Measurements from ENCODE around the gene CARD6.
"Not testable (repeated sequence)": the region's sequence is repeated elsewhere in the genome, so short reads cannot be mapped to it uniquely, and the experiment has no call there.

Gene CARD6

GRCh38 chr5:40841068-40841805 lies at the start of gene CARD6:
TSS of gene CARD6 (plus strand) at chr5:40841367. CDS start at chr5:40841383, 16 bp downstream.
- TF ChIP-seq PKNOX1 (IDR thresholded peaks at IDR 0.05) (no peak), ELF4 (IDR thresholded peaks at IDR 0.05) (no peak), TARDBP (IDR thresholded peaks at IDR 0.05) (no peak), FOXK2 (IDR thresholded peaks at IDR 0.05) (no peak), NFRKB (IDR thresholded peaks at IDR 0.05) (no peak), FOXM1 (IDR thresholded peaks at IDR 0.05; ENCODE audit: borderline replicate concordance) (no peak), HDGF (IDR thresholded peaks at IDR 0.05; ENCODE audit: borderline replicate concordance) (no peak), ZNF384 (IDR thresholded peaks at IDR 0.05) (no peak), LEF1 (IDR thresholded peaks at IDR 0.05; ENCODE audit: borderline replicate concordance) (no peak), CTBP1 (IDR thresholded peaks at IDR 0.05; ENCODE audit: borderline replicate concordance) (no peak), SUZ12 (IDR thresholded peaks at IDR 0.05) (no peak), L3MBTL2 (conservative IDR thresholded peaks at IDR 0.05) (no peak), BHLHE40 (IDR thresholded peaks at IDR 0.05; ENCODE audit: borderline replicate concordance) (no peak), ARNT (IDR thresholded peaks at IDR 0.05) (no peak), FOXA1 (IDR thresholded peaks at IDR 0.05) (no peak), SP1 (IDR thresholded peaks at IDR 0.05) (no peak)
- DNase-seq (ENCODE audit: extremely low spot score): no peak
- ChIA-PET CTCF (interaction anchor here (0.7 to 1.5 kb wide), 2 partner anchors 11 to 38 kb away, joined by 3 read pairs; no protein-coding TSS in a partner anchor), POLR2A (interaction anchor here (1.0 kb wide), 2 partner anchors 9 to 12 kb away, joined by 3 to 4 read pairs; no protein-coding TSS in a partner anchor)

GRCh38 chr5:40791715-40792139 lies 49.4 kb upstream of the CARD6 start:
- ChIA-PET CTCF (no interaction called here), POLR2A (interaction anchor here (1.3 kb wide), 1 partner anchor 18 kb away, joined by 3 read pairs; no protein-coding TSS in a partner anchor)
- DNase-seq (ENCODE audit: extremely low spot score): no peak
- TF ChIP-seq L3MBTL2 (conservative IDR thresholded peaks at IDR 0.05): no peak

GRCh38 chr5:40792691-40793090 lies 48.5 kb upstream of the CARD6 start:
- POLR2A ChIA-PET: not testable (repeated sequence)

GRCh38 chr5:40794340-40794739 lies 46.8 kb upstream of the CARD6 start:
- POLR2A ChIA-PET; DNase-seq (ENCODE audit: extremely low spot score); CTCF ChIA-PET: not testable (repeated sequence)

More at GRCh38 chr5:40792691-40793090, 48.5 kb upstream of the CARD6 start:
- CTCF ChIA-PET: interaction anchor here (0.5 kb wide), 1 partner anchor 1369 kb away, joined by 3 read pairs; no protein-coding TSS in a partner anchor
- DNase-seq (ENCODE audit: extremely low spot score): not testable (repeated sequence)

GRCh38 chr5:40794877-40795276 lies 46.3 kb upstream of the CARD6 start:
- DNase-seq (ENCODE audit: extremely low spot score); CTCF ChIA-PET; POLR2A ChIA-PET: not testable (repeated sequence)

GRCh38 chr5:40796487-40796889 lies 44.7 kb upstream of the CARD6 start:
- no peak for DNase-seq (ENCODE audit: extremely low spot score)
- TF ChIP-seq FOXA1 (IDR thresholded peaks at IDR 0.05) (no peak), BHLHE40 (IDR thresholded peaks at IDR 0.05; ENCODE audit: borderline replicate concordance) (no peak), SUZ12 (IDR thresholded peaks at IDR 0.05) (no peak), FOXM1 (IDR thresholded peaks at IDR 0.05; ENCODE audit: borderline replicate concordance) (no peak), ZNF384 (IDR thresholded peaks at IDR 0.05) (no peak), NFRKB (IDR thresholded peaks at IDR 0.05) (no peak), TARDBP (IDR thresholded peaks at IDR 0.05) (no peak), CTBP1 (IDR thresholded peaks at IDR 0.05; ENCODE audit: borderline replicate concordance) (no peak), PKNOX1 (IDR thresholded peaks at IDR 0.05) (no peak), FOXK2 (IDR thresholded peaks at IDR 0.05) (no peak), SP1 (IDR thresholded peaks at IDR 0.05) (no peak), HDGF (IDR thresholded peaks at IDR 0.05; ENCODE audit: borderline replicate concordance) (no peak), ELF4 (IDR thresholded peaks at IDR 0.05) (no peak)
- CTCF ChIA-PET: no interaction called here
- POLR2A ChIA-PET: no interaction called here

- DNase-seq (ENCODE audit: extremely low spot score): peak; percentile 66
- ChIA-PET POLR2A (interaction anchor here (0.6 to 1.5 kb wide), 3 partner anchors 13 to 38 kb away, joined by 3 to 6 read pairs (median 4); partner anchors contain the start of gene RPL37), CTCF (interaction anchor here (0.7 kb wide), 2 partner anchors 118 to 828 kb away, joined by 5 read pairs; no protein-coding TSS in a partner anchor)
- no peak for TF ChIP-seq FOXM1 (IDR thresholded peaks at IDR 0.05; ENCODE audit: borderline replicate concordance)
- TF ChIP-seq FOXA1 (IDR thresholded peaks at IDR 0.05): no peak
- no peak for TF ChIP-seq ELF4 (IDR thresholded peaks at IDR 0.05)
- TF ChIP-seq ARNT (IDR thresholded peaks at IDR 0.05): no peak
- no peak for TF ChIP-seq L3MBTL2 (conservative IDR thresholded peaks at IDR 0.05)
- TF ChIP-seq ZNF384 (IDR thresholded peaks at IDR 0.05): no peak
- no peak for TF ChIP-seq SUZ12 (IDR thresholded peaks at IDR 0.05)
- no peak for TF ChIP-seq FOXK2 (IDR thresholded peaks at IDR 0.05)
Measured at GRCh38 chr5:40797273-40798011, 43.7 kb upstream of the CARD6 start.
